Activated CD4-positive, alpha-beta T cell treated with anti-CD3 and anti-CD28 coated beads, Interleukin-2, amount 10 ng/mL, durations not matched to agents 7 days and 5 days (primary cell): ENCODE data around the gene LIMCH1. TPM values are rescaled to one million over a fixed set of nuclear protein-coding genes. Genes with fewer than 3 reads are reported as not detected.

Experiments used
- CTCF ChIA-PET: fragments of 350-600 bp; sonication (Branson Sonifier 250); formaldehyde crosslinking; loops from one replicate; lab custom pipeline; 2021; ENCODE audit warnings: antibody characterized with exemption; lab: Charles Lee
- POLR2A ChIA-PET: fragments of 350-600 bp; sonication (Branson Sonifier 250); formaldehyde crosslinking; loops from one replicate; lab custom pipeline; 2021; ENCODE audit warnings: antibody characterized with exemption; lab: Charles Lee
- DNase-seq: peaks from one replicate; pipeline ENCODE4 v3.0.0-alpha.2; 2020
- H3K27ac Mint-ChIP-seq: one replicate; pipeline ENCODE4 v1.8.0; 2021; ENCODE audit warnings: mild to moderate bottlenecking, moderate library complexity, mixed read lengths
- H3K27me3 Mint-ChIP-seq: one replicate; pipeline ENCODE4 v1.8.0; 2021; ENCODE audit warnings: mixed read lengths
- H3K36me3 Mint-ChIP-seq: one replicate; pipeline ENCODE4 v1.8.0; 2021; ENCODE audit warnings: low read depth, mixed read lengths
- H3K4me1 Mint-ChIP-seq: one replicate; pipeline ENCODE4 v1.8.0; 2021; ENCODE audit warnings: mixed read lengths
- H3K4me3 Mint-ChIP-seq: one replicate; pipeline ENCODE4 v1.8.0; 2021; ENCODE audit warnings: mild to moderate bottlenecking, moderate library complexity, mixed read lengths
- H3K9me3 Mint-ChIP-seq: one replicate; pipeline ENCODE4 v1.8.0; 2021; ENCODE audit warnings: mixed read lengths
- total RNA-seq, 2 experiments: library from RNA; stranded (reverse); gene quantifications; one replicate each; pipeline ENCODE4 v1.2.3, GENCODE V29; 2021

Gene LIMCH1
- total RNA-seq, 2 experiments from 2014 or later: not detected

GRCh38 chr4:41580007-41580406 lies 42.0 kb downstream of the LIMCH1 start:
- ChIA-PET POLR2A (no interaction called here), CTCF (no interaction called here)
- Mint-ChIP-seq H3K4me3 (no peak overlapping the region), H3K36me3 (no peaks in the 10 kb centered on the region), H3K27me3 (no peaks in the 10 kb centered on the region), H3K27ac (no peak overlapping the region), H3K4me1 (no peaks in the 10 kb centered on the region), H3K9me3 (peaks cover 2% of the 10 kb centered on the region)
- DNase-seq: no peak

GRCh38 chr4:41586675-41587225 lies 48.8 kb downstream of the LIMCH1 start:
- Mint-ChIP-seq H3K27me3 (no peaks in the 10 kb centered on the region), H3K36me3 (no peaks in the 10 kb centered on the region), H3K4me1 (no peaks in the 10 kb centered on the region), H3K27ac (no peak overlapping the region), H3K4me3 (no peak overlapping the region), H3K9me3 (peaks cover 4% of the 10 kb centered on the region)
- ChIA-PET CTCF (no interaction called here), POLR2A (no interaction called here)
- no peak for DNase-seq

GRCh38 chr4:41587286-41587685 lies 49.3 kb downstream of the LIMCH1 start:
- DNase-seq: no peak
- H3K27me3 Mint-ChIP-seq: no peaks in the 10 kb centered on the region
- H3K27ac Mint-ChIP-seq: no peak overlapping the region
- CTCF ChIA-PET: no interaction called here
- H3K4me3 Mint-ChIP-seq: no peak overlapping the region
- peaks cover 4% of the 10 kb centered on the region for H3K9me3 Mint-ChIP-seq
- POLR2A ChIA-PET: no interaction called here
- no peaks in the 10 kb centered on the region for H3K36me3 Mint-ChIP-seq
- no peaks in the 10 kb centered on the region for H3K4me1 Mint-ChIP-seq

DNA sequence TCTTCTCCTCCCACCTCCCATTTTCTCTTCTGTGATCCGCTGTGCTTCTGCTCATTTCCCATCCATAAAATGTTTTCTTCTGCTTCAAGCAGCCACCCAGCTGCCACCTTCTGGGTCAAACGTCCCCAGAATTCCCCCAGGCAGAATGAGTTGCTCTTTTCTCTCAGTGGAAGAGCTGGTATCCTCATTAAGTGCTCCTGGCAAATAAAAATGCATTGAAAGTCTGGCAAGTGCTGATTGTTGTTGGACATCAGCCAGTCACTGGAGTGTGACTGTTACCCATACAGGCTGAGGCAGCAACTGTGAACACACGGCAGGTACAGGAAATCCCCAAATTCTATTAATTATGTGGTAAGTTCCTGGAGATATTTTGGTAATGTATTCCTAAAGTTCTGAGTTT lies 52.6 kb downstream of the LIMCH1 start:
- POLR2A ChIA-PET: no interaction called here
- CTCF ChIA-PET: no interaction called here
- no peaks in the 10 kb centered on the region for H3K4me1 Mint-ChIP-seq
- H3K4me3 Mint-ChIP-seq: no peak overlapping the region
- H3K9me3 Mint-ChIP-seq: no peaks in the 10 kb centered on the region
- H3K27me3 Mint-ChIP-seq: no peaks in the 10 kb centered on the region
- no peak for DNase-seq
- H3K27ac Mint-ChIP-seq: no peak overlapping the region
- H3K36me3 Mint-ChIP-seq: no peaks in the 10 kb centered on the region

- Mint-ChIP-seq H3K36me3 (no peaks in the 10 kb centered on the region), H3K4me1 (no peaks in the 10 kb centered on the region), H3K27ac (no peak overlapping the region), H3K27me3 (no peaks in the 10 kb centered on the region), H3K4me3 (no peak overlapping the region), H3K9me3 (no peaks in the 10 kb centered on the region)
- ChIA-PET CTCF (interaction anchor here (0.9 kb wide), 1 partner anchor 19 kb away, joined by 3 read pairs; no protein-coding TSS in a partner anchor), POLR2A (no interaction called here)
- DNase-seq: no peak
Observed at GRCh38 chr4:41594432-41594831, 56.5 kb downstream of the LIMCH1 start.

- no peaks in the 10 kb centered on the region for H3K9me3 Mint-ChIP-seq
- H3K36me3 Mint-ChIP-seq: no peaks in the 10 kb centered on the region
- H3K4me3 Mint-ChIP-seq: no peak overlapping the region
- H3K27me3 Mint-ChIP-seq: peaks cover 2% of the 10 kb centered on the region
- ChIA-PET CTCF (no interaction called here), POLR2A (no interaction called here)
- DNase-seq: no peak
- no peaks in the 10 kb centered on the region for H3K4me1 Mint-ChIP-seq
- H3K27ac Mint-ChIP-seq: no peak overlapping the region
Observed at GRCh38 chr4:41597494-41597893, 59.5 kb downstream of the LIMCH1 start.

GRCh38 chr4:41598580-41598979 lies 60.6 kb downstream of the LIMCH1 start:
- Mint-ChIP-seq H3K36me3 (no peaks in the 10 kb centered on the region), H3K4me1 (no peaks in the 10 kb centered on the region), H3K27me3 (peaks cover 2% of the 10 kb centered on the region), H3K27ac (no peak overlapping the region), H3K4me3 (no peak overlapping the region), H3K9me3 (no peaks in the 10 kb centered on the region)
- CTCF ChIA-PET: no interaction called here
- POLR2A ChIA-PET: no interaction called here
- DNase-seq: no peak

GRCh38 chr4:41599192-41599786 lies 61.3 kb downstream of the LIMCH1 start:
- no peak for DNase-seq
- Mint-ChIP-seq H3K4me3 (no peak overlapping the region), H3K4me1 (no peaks in the 10 kb centered on the region), H3K9me3 (no peaks in the 10 kb centered on the region), H3K36me3 (no peaks in the 10 kb centered on the region), H3K27me3 (peaks cover 2% of the 10 kb centered on the region), H3K27ac (no peak overlapping the region)
- CTCF ChIA-PET: no interaction called here
- POLR2A ChIA-PET: no interaction called here

DNA sequence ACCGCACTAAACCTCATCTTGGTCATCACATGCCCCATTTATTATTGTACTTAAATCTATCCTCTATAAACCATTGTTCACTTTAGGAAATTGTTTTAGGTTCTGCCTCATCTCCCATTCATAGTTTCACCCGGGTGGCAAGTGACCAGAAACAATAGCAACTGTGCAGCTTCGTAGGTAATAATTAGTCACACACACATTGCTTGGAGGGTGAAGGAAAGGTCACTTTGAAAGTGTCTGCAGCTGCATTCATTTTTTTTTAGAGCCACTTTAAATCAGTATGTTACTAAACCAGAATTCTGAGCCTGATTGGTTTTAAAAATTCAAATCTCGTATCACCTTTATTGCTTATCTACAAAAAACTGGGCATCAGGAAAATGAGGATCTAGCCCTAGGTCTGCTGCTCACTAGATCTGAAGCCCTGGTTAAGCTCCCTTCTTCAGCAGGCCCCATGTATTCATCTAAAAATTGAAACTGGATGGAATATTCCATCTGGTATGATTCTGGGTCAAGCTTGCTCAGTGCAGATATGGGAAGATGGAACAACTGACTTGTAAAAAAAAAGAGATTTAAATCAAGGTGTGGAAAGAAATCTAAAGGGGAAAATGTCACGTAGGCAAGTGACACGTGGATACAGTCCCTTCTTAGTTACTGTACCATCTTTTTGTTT lies 62.4 kb downstream of the LIMCH1 start:
- DNase-seq: no peak
- Mint-ChIP-seq H3K9me3 (no peaks in the 10 kb centered on the region), H3K27ac (no peak overlapping the region), H3K4me1 (no peaks in the 10 kb centered on the region), H3K36me3 (no peaks in the 10 kb centered on the region), H3K27me3 (peaks cover 2% of the 10 kb centered on the region), H3K4me3 (no peak overlapping the region)
- ChIA-PET CTCF (no interaction called here), POLR2A (no interaction called here)

- Mint-ChIP-seq H3K27ac (no peak overlapping the region), H3K9me3 (no peaks in the 10 kb centered on the region), H3K27me3 (peaks cover 2% of the 10 kb centered on the region), H3K4me1 (no peaks in the 10 kb centered on the region), H3K36me3 (no peaks in the 10 kb centered on the region), H3K4me3 (no peak overlapping the region)
- CTCF ChIA-PET: no interaction called here
- POLR2A ChIA-PET: no interaction called here
- no peak for DNase-seq
Observed at GRCh38 chr4:41601025-41601424, 63.1 kb downstream of the LIMCH1 start.

- ChIA-PET CTCF (no interaction called here), POLR2A (no interaction called here)
- no peaks in the 10 kb centered on the region for H3K4me1 Mint-ChIP-seq
- H3K4me3 Mint-ChIP-seq: no peak overlapping the region
- peaks cover 2% of the 10 kb centered on the region for H3K27me3 Mint-ChIP-seq
- H3K36me3 Mint-ChIP-seq: no peaks in the 10 kb centered on the region
- DNase-seq: no peak
- H3K9me3 Mint-ChIP-seq: no peaks in the 10 kb centered on the region
- H3K27ac Mint-ChIP-seq: no peak overlapping the region
Observed at GRCh38 chr4:41602113-41602512, 64.2 kb downstream of the LIMCH1 start.

DNA sequence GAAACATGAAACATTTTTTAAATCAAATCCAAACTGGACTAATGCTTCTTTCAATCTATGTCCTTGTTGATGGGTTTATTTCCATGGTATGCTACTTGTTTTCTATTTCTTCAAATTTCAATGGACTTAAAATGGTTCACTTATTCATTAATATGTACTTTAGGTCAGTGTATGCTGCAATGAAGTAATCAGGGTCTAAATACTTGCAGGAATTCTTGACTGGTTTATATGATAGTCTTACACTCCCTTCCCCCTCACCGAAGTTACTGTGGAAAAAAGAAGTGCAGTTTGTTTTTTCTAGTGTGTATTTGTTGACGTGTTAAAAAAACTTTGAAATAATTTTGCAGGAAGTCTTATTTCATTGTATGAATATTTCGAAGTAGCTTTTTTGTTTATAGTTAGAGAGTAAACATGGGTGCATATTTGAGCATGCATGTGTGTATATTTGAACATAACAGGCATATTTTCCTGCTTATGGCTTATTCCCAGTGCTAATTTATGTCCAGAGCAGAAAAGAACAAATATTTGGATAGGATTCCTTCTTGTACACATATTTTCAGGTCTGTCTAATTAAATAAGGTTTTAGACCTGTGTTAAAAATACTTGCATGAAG lies 65.0 kb downstream of the LIMCH1 start:
- Mint-ChIP-seq H3K27me3 (peaks cover 2% of the 10 kb centered on the region), H3K4me3 (no peak overlapping the region), H3K36me3 (no peaks in the 10 kb centered on the region), H3K9me3 (no peaks in the 10 kb centered on the region), H3K4me1 (no peaks in the 10 kb centered on the region), H3K27ac (no peak overlapping the region)
- DNase-seq: no peak
- ChIA-PET CTCF (interaction anchor here (0.9 kb wide), 1 partner anchor 10 kb away, joined by 3 read pairs; no protein-coding TSS in a partner anchor), POLR2A (no interaction called here)

DNA sequence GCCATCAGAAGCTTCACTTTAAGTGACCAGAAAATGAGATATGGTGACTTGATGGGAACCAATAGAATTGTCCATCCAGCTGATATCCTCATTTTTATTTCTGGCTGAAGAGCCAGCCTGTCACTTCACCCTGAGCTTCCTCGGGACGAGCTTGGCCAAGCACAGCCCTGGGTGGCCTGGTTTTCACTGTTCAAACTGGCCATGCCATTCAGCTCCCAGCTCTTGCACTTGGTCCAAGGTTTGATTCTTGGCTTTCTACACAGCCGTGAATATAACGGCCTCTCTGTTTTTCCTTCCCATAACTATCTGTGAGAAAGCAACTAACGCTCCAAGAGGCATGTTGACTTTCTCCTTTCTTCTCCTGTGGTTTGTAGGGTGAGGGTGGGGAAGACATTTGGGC lies 71.9 kb downstream of the LIMCH1 start:
- POLR2A ChIA-PET: no interaction called here

More for the DNA sequence above, 71.9 kb downstream of the LIMCH1 start:
- H3K36me3 Mint-ChIP-seq: no peaks in the 10 kb centered on the region
- peaks cover 2% of the 10 kb centered on the region for H3K27me3 Mint-ChIP-seq
- DNase-seq: no peak
- H3K9me3 Mint-ChIP-seq: no peaks in the 10 kb centered on the region
- no peaks in the 10 kb centered on the region for H3K4me1 Mint-ChIP-seq
- H3K4me3 Mint-ChIP-seq: no peak overlapping the region
- H3K27ac Mint-ChIP-seq: no peak overlapping the region
- CTCF ChIA-PET: interaction anchor here (0.6 kb wide), 1 partner anchor 215 kb away, joined by 3 read pairs; no protein-coding TSS in a partner anchor
